Bone marrow (tissue), 2 donors: Measurements from ENCODE around the gene ATP6AP1.
A peak's percentile ranks its signal among the peaks of the same experiment; 100 is the strongest.

Experiments used
- DNase-seq, 2 donors: peaks; one replicate each; lab custom pipeline; 2025; lab: John Stamatoyannopoulos, UW

ATP6AP1 gene

DNA sequence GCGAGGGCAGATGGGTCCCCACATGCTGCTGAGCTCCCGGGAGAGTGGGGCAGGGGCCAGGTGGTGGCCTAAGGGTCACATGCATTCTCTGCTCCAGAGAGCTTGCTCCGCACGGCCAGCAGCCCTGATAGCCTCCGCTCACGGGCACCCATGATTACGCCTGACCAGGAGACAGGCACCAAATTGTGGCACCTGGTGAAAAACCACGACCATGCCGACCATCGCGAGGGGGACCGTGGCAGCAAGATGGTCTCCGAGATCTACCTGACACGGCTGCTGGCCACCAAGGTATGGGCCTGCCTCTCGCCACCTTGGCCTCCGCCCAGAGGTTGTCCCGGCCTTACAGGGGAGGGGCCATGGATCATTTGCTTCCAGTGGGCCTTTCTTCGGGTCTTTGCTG is 41.4 kb downstream of the ATP6AP1 start:
- DNase-seq: no peak

DNA sequence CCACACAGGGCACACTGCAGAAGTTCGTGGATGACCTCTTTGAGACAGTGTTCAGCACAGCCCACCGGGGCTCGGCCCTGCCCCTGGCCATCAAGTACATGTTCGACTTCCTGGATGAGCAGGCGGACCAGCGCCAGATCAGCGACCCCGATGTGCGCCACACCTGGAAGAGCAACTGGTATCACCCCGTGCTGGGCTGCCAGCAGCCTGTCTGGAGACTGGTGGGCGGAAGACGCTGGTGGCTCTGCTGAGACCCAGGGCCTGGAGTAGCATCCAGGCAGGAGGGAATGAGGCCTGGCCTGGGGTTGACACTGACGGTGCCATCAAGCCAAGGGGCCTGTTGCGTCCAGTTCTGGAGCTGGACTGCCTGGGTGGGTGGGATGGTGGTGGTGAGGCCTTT is 42.0 kb downstream of the ATP6AP1 start:
- DNase-seq: no peak

GRCh38 chrX:154470914-154471568 is 42.6 kb downstream of the ATP6AP1 start:
- no peak for DNase-seq

- no peak for DNase-seq
These were observed 43.6 kb downstream of the ATP6AP1 start for GRCh38 chrX:154471839-154472684.

DNA sequence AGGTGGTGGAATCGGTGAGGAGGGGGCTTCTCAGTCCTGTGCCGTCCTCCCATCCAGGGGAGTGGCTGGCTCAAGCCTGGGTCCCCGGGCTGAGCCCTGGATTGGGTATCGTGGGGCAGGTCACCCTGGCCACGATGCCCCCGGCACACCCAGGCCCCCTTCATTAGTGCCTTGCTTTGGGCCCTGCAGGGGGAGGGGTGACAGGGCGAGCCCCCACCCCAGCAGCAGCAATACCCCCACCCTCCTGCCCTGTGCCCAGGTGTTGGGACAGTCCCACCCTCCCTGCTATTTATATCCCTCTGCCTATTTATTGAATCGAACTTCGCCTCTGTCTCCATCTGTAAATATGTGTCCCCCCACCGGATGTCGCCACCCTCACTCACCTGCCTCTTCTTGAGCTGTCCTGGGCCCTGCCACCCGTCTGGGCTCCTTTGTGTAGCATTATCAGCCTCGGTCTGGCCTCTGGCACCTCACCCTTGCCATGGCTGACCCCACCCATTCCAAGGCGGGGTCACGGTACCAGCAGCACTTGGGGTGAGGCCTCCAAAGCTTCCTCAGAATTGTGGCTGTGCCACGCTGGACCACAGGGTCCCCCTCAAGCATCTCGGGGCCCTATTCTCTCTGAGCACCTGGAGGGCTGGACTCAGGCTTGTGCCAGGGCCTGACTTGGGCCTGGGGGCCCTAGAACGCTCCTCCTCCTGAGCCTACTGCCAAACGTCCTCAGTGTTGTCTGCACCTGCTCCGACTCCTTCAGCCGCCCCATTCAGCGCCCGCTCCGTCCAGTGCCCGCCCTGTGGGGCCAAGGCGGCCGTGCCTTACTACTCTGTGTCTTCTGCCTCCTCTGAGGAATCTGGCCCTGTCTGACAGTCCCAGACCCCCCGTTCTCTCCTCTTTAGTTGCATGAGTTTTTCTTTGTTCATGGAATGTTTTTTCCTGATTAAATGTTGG is 44.5 kb downstream of the ATP6AP1 start:
- DNase-seq: no peak

DNA sequence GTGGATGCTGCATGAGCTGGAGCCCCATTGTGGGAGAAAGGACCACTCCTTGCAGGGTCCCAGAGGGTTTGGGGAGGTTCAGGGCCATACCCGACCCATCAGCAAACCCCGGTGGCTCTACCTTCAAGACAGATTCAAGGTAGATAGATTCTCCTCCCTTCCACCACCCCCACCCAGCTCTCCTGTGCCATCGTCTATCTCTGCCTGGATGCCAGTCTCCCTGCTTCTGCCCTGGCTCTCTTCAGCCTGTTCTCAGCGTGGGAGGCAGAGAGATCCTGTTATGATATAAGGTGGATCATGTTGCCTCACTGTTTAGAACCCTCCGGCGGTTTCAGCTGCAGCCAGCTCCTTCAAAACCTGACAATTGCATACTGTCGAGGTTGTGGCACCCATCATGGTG is 45.2 kb downstream of the ATP6AP1 start:
- DNase-seq: no peak

DNA sequence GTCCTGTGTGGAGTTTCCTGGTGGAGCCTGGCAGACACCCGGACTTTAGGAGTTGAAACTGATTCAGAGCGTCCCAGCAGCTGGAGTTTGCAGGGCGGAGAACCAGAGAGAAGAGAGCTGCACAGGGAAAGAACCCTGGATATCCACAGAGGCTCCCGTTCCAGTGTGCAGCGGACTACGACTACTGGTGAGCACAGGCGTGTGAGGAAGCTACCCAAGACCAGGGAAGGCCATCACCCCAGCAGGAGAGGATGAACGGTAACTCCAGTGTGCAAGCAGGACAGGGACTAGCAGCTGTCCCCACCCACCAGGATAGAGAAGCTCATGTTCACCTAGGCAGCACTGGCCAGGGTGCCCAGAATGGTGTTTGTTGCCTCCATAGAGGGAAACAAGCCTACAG is 48.3 kb downstream of the ATP6AP1 start:
- no peak for DNase-seq

DNA sequence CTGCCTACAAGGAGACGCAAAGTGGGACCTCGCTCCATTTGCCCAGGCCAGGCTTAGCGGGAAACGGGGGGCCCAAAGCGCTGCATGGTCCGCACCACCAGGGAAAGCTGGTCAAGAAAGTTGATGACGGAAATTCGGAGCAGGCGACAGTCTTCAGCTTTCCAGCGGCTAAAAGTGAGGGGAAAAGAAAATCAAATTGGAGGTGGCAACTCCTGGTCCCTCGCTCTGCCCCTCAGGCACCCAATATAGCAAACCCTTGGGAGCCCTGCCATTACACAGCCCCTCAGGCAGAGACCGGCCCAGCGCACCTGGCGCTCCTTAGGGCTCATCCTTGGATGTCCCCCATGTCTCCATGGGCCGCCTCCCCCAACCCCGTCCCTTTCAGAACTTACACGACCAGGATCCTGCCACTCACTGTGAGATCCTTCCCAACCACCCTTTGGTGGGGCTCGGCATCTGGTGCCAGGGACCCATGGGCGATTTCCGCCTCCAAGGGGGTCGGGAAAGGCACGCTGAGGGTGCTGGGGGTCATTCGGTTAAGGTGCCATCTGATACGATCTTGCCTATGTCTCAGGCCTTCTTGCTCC is 49.5 kb downstream of the ATP6AP1 start:
- no peak for DNase-seq

GRCh38 chrX:154478728-154479622 is 50.5 kb downstream of the ATP6AP1 start, which contains the start of gene LAGE3:
Gene LAGE3, minus strand, starts transcription at chrX:154479281. Its CDS starts 366 bp downstream, at chrX:154478915.
- DNase-seq: peak; percentile 78 to 80

DNA sequence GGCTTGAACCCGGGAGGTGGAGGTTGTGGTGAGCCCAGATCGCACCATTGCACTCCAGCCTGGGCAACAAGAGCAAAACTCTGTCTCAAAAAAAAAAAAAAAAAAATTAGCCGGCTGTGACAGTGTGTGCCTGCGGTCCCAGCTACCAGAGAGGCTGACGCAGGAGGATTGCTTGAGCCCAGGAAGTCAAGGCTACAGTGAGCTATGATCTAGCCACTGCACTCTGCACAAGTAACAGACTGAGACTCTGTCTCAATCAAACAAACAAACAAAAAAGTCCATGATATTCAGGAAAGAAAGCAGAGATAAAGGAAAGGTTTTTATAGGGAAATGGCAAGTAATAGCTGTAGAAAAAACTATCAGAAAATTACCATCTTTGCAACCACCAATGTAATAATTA is 52.7 kb downstream of the ATP6AP1 start:
- DNase-seq: no peak

GRCh38 chrX:154481911-154482601 is 53.6 kb downstream of the ATP6AP1 start:
- DNase-seq: no peak

- no peak for DNase-seq
These were observed 54.3 kb downstream of the ATP6AP1 start for GRCh38 chrX:154482786-154483185.

DNA sequence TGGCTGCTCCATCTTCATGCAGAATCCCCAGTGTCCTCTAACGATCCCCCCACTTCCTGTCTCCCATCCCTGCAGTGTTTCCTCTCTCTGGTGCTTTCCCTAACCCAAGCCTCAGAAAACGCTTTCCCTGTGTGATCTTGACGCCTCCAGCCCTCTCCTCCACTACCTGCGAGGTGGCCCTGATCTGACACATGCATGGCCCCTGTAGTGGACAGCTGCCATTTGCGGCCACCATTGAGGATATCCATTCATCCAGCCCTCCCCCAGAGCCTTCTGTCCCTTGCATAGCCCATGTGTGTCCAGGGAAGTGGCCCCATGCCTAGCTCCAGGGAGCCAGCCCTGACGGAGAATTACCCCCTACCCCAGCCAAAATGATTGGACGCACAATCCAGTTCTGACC is 54.8 kb downstream of the ATP6AP1 start:
- DNase-seq: no peak

DNA sequence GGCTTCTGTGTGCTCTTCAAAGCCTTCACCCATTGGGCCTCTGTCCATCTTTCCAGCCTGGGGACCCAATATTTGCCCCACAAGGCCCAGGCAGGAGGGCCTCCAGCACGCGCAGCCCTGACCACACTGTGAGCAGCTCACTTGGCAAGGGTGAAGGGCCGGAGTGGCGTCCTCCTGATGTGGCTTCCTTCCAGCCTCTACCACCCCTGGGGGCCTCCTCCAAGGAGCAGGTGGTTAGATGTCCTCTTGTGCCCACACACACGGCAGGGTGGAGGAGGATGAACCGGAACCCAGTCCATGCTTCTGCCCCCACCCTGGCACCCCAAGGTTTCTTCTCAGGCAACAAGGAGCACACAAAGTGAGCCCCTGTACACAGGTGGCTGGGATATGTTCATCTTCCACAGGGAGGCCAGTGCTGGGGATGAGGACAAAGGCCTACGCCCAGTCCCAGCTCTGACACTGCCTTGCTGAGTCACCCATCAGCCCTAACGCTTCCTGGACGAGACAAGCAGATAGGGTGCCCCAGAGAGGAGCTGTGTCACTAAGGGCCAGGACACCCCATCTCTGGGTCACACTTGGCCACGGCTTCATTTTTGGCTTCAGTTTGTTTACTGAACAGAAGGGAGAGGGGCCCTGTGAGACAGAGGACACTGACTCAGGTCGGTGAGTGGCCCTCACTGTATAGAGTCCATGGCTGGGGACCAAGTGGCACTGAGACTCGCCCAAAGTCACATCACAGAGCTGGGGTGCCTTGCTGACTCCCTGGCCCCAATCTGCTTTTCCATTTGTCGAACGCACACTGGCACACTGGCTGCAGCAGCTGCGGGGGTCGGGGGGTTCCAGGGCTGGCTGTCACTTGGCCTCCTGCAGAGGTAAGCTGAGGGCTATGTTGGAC is 56.0 kb downstream of the ATP6AP1 start:
- DNase-seq: peak in 1 of 2 donors; percentile 1

GRCh38 chrX:154485150-154486051 is 56.9 kb downstream of the ATP6AP1 start:
- no peak for DNase-seq

GRCh38 chrX:154486052-154486395 is 57.5 kb downstream of the ATP6AP1 start:
- DNase-seq: peak in 1 of 2 donors; percentile 10
